PFSK-1 (cell line): Measurements from ENCODE around the gene RIN3.

Source experiments
- FOXP2 ChIP-seq: optimal IDR thresholded peaks from 2 replicates; pipeline ENCODE3; 2011; ENCODE audit warnings: borderline replicate concordance, control low read depth, inconsistent platforms; ENCODE audit not compliant: insufficient read depth; ENCODE audit errors: extremely low read length, extremely low read depth
- POLR2AphosphoS5 ChIP-seq: IDR thresholded peaks from 2 replicates; pipeline ENCODE4 v1.6.1; 2012; ENCODE audit warnings: low read depth, mild to moderate bottlenecking, control low read depth, low read length, moderate library complexity
- SIN3A ChIP-seq: IDR thresholded peaks from 2 replicates; pipeline ENCODE4 v1.6.1; 2012; ENCODE audit warnings: mild to moderate bottlenecking, low read length, moderate library complexity, borderline replicate concordance; ENCODE audit not compliant: insufficient read depth
- TAF1 ChIP-seq: IDR thresholded peaks from 2 replicates; pipeline ENCODE4 v1.6.1; 2012; ENCODE audit warnings: low read length, control low read depth, borderline replicate concordance; ENCODE audit not compliant: insufficient read depth
- TF ChIP-seq, protein P1 (sequence below), 2 experiments: IDR thresholded peaks; 2 replicates each; pipeline versions ENCODE4 v1.6.1 to v1.8.0; 2011 to 2012; ENCODE audit warnings: low read depth in 2 of 2, low read length in 2 of 2, control low read depth in 1 of 2, inconsistent platforms in 1 of 2, mild to moderate bottlenecking in 1 of 2, moderate library complexity in 1 of 2; ENCODE audit not compliant: insufficient read depth in 1 of 2

The RIN3 gene

DNA sequence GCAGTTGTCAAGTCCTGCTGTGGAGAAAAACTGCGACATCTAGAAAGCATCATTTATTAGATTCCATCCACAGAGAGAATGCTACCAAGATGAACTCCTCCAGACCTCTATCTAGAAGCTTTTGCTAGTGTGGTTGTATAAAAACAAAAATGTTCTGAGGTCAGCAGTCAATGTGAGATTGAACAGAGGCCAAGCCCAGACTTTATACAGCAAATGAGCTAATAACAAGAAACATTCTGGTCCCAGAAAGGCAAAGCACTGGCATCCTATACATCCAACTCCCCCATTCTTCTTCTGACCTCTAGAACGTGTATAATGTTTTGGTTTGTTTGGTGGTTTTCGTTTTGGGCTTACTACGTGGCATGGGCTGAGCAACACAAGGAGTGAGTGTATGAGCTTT is 26.7 kb upstream of the RIN3 start:
- TF ChIP-seq TAF1 = no peak
- no peak for TF ChIP-seq SIN3A
- no peak for TF ChIP-seq POLR2AphosphoS5

DNA sequence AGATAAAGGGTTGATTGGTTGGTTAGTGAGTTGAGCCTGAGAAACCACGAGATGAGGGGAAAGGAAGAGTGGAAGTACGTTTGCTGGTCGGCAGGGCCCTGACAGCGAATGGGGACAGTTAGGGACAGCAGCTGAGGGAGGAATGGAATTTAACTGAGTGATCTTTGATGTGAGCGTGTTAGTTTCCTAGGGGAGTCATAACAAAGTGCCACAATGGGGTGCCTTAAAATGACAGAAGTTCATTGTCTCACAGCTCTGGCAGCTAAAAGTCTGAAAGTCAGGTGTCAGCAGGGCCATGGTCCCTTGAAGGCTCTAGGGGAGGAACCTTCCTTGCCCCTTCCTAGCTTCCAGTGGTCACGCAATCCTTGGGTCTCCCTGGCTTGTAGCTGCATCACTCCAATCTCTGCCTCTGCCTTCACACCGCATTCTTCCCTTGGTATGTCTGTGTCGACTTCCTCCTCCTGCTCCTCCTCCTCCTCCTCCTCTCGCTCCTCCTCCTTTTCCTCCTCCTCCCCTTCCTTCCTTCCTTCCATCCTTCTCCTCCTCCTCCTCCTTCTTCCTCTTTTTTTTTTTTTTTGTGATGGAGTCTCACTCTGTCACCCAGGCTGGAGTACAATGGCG is 26.0 kb upstream of the RIN3 start:
- TF ChIP-seq SIN3A (no peak), FOXP2 (no peak), TAF1 (no peak), POLR2AphosphoS5 (no peak)
- TF ChIP-seq, protein P1, sequence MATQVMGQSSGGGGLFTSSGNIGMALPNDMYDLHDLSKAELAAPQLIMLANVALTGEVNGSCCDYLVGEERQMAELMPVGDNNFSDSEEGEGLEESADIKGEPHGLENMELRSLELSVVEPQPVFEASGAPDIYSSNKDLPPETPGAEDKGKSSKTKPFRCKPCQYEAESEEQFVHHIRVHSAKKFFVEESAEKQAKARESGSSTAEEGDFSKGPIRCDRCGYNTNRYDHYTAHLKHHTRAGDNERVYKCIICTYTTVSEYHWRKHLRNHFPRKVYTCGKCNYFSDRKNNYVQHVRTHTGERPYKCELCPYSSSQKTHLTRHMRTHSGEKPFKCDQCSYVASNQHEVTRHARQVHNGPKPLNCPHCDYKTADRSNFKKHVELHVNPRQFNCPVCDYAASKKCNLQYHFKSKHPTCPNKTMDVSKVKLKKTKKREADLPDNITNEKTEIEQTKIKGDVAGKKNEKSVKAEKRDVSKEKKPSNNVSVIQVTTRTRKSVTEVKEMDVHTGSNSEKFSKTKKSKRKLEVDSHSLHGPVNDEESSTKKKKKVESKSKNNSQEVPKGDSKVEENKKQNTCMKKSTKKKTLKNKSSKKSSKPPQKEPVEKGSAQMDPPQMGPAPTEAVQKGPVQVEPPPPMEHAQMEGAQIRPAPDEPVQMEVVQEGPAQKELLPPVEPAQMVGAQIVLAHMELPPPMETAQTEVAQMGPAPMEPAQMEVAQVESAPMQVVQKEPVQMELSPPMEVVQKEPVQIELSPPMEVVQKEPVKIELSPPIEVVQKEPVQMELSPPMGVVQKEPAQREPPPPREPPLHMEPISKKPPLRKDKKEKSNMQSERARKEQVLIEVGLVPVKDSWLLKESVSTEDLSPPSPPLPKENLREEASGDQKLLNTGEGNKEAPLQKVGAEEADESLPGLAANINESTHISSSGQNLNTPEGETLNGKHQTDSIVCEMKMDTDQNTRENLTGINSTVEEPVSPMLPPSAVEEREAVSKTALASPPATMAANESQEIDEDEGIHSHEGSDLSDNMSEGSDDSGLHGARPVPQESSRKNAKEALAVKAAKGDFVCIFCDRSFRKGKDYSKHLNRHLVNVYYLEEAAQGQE (IDR thresholded peaks at IDR 0.05; ENCODE audit: insufficient read depth in 1 of 2, low read depth in 2 of 2, low read length in 2 of 2) = no peak

DNA sequence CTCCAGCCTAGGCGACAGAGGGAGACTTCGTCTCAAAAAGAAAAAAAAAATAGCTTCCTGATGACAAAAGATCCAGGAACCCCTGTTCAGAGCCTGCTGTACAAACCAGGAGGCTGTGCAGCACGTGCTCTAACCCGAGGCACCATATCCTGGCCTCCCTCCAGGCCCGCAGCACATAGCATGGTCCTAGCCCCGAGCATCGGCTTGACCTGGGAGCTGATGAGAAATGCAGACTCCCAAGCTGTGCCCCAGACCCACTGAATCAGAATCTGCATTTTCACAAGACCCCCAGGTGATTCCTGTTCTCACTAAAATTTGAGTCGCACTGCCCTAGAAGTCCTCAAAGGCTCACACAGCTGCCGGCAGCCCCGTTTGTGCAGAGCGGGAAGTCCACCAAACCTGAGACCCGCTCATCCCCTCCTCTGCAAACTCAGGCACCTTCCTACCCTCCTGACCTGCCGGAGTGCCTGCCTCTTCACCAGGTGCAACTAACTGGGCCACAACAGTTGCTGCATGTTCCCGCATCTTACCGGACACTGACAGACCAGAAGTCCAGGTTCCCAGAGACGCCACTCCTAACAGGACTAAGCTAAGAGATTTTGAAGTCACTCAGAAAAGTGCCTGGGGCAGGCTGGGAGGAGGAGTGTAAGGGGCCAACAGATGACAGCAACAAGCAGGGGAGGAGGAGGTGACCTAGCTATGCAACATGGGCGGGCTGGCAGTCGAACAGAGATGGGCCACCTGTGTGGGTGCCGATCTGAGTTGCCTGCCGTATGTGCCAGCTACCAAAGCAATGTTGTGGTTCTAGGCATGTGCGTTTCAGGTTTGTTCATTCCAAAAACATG is 24.0 kb upstream of the RIN3 start:
- TF ChIP-seq FOXP2 = no peak
- TF ChIP-seq TAF1 = no peak
- TF ChIP-seq, protein P1 (IDR thresholded peaks at IDR 0.05; ENCODE audit: insufficient read depth in 1 of 2, low read depth in 2 of 2, low read length in 2 of 2) = no peak
- TF ChIP-seq POLR2AphosphoS5 = no peak
- no peak for TF ChIP-seq SIN3A

DNA sequence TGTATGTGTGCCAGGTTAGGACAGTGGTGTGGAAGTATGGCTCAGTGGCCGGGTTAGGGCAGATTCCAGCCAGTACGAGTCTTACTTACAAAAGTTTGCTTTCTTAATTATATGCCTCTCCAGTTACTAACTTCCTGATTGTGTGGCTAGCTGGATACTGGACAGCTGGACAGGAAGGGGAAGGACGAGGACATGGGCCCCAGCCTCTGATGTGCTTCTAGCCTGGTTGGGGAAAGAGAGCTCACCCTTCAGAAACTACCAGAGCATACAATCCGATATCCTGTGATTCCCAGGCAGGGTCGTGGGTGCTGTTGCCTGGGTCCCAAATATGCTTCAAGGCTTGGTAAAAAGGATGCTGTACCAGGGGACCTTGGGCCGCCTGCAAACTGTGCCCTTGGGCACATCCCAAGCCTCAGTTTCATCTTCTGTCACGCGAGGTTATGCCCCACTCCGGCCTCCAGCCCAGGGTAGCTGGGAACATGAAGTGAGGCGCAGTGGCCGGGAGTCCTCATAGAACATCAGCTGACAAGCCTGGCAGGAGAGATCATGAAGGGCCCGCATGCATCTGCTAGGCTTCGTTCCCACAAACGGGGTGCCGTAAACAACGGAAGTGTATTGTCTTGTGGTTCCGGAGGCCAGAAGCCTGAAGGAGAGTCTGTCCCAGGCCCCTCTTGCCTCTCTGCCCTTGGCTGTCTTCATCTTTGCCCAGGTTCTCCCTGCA is 23.2 kb upstream of the RIN3 start:
- no peak for TF ChIP-seq FOXP2
- no peak for TF ChIP-seq SIN3A
- TF ChIP-seq, protein P1 (IDR thresholded peaks at IDR 0.05; ENCODE audit: insufficient read depth in 1 of 2, low read depth in 2 of 2, low read length in 2 of 2) = no peak
- TF ChIP-seq TAF1 = no peak
- TF ChIP-seq POLR2AphosphoS5 = no peak

DNA sequence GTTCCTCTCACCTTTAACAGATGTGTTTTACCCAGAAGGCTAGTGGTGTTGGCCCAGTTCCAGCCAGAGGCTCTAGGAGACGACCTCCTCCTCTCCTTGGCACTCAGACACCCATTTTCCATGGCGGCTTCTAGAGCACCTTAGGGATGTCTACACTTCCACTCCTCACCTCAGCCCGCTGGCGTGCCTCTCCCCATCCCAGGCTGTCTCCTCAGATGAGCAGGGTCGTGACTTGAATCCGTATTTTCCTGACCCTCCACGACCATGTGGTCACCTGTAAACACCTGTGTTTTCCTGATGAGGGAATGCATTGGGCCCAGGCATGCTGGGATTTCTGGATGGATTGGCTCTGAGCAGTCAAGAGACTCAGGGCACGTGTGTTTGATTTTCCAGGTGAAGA is 21.8 kb upstream of the RIN3 start:
- TF ChIP-seq, protein P1 (IDR thresholded peaks at IDR 0.05; ENCODE audit: insufficient read depth in 1 of 2, low read depth in 2 of 2, low read length in 2 of 2) = no peak
- TF ChIP-seq TAF1 (no peak), SIN3A (no peak), POLR2AphosphoS5 (no peak), FOXP2 (no peak)
